HG03095 (cell line): ENCODE data around the gene RGS10.
A peak's percentile ranks its signal among the peaks of the same experiment; 100 is the strongest.

Experiments used
- ATAC-seq: cut with Tn5 transposase; IDR thresholded peaks from one replicate; pipeline ENCODE4 v1.9.1; 2021; ENCODE audit warnings: moderate library complexity; ENCODE audit not compliant: unreplicated experiment

RGS10 gene

GRCh38 chr10:119520283-119520682 lies 22.2 kb downstream of the RGS10 start:
- no peak for ATAC-seq

GRCh38 chr10:119518936-119519335 lies 23.6 kb downstream of the RGS10 start:
- ATAC-seq: no peak

- peak; percentile 27 for ATAC-seq
Observed at GRCh38 chr10:119518176-119518575, 24.3 kb downstream of the RGS10 start.

GRCh38 chr10:119517235-119518141 lies 25.0 kb downstream of the RGS10 start:
- peak; percentile 57 for ATAC-seq

- peak; percentile 69 for ATAC-seq
Observed at GRCh38 chr10:119516381-119517234, 25.9 kb downstream of the RGS10 start.

- no peak for ATAC-seq
Observed at GRCh38 chr10:119515511-119516045, 26.9 kb downstream of the RGS10 start.

GRCh38 chr10:119514819-119515218 lies 27.7 kb downstream of the RGS10 start:
- ATAC-seq: no peak

GRCh38 chr10:119511828-119512515 lies 30.5 kb downstream of the RGS10 start:
- ATAC-seq: no peak

GRCh38 chr10:119509909-119510451 lies 32.5 kb downstream of the RGS10 start:
- no peak for ATAC-seq

- no peak for ATAC-seq
Observed at GRCh38 chr10:119507115-119507514, 35.4 kb downstream of the RGS10 start.

- no peak for ATAC-seq
Observed at GRCh38 chr10:119505588-119506315, 36.8 kb downstream of the RGS10 start.

GRCh38 chr10:119505131-119505551 lies 37.4 kb downstream of the RGS10 start:
- ATAC-seq: no peak

- ATAC-seq: no peak
Observed at GRCh38 chr10:119504651-119505050, 37.9 kb downstream of the RGS10 start.

- ATAC-seq: no peak
Observed at GRCh38 chr10:119503821-119504220, 38.7 kb downstream of the RGS10 start.

GRCh38 chr10:119502618-119503155 lies 39.8 kb downstream of the RGS10 start:
- ATAC-seq: no peak

GRCh38 chr10:119502209-119502608 lies 40.3 kb downstream of the RGS10 start:
- ATAC-seq: no peak

GRCh38 chr10:119501690-119502089 lies 40.8 kb downstream of the RGS10 start:
- ATAC-seq: no peak

GRCh38 chr10:119500821-119501220 lies 41.7 kb downstream of the RGS10 start:
- no peak for ATAC-seq

GRCh38 chr10:119500123-119500795 lies 42.3 kb downstream of the RGS10 start:
- ATAC-seq: no peak
